HTR-8/SVneo (cell line): ENCODE data around the gene SLC39A3.
"Not testable (repeated sequence)": the region's sequence is repeated elsewhere in the genome, so short reads cannot be mapped to it uniquely, and the experiment has no call there.

ENCODE experiments used
- DNase-seq: peaks from one replicate; pipeline ENCODE4 v3.0.0; 2011; ENCODE audit warnings: low spot score, mixed read lengths; ENCODE audit not compliant: insufficient read length
- FAIRE-seq: peaks from 2 replicates; lab custom pipeline; 2011; peaks lifted over from hg19 to GRCh38; lab: Jason Lieb, UNC

Gene SLC39A3

GRCh38 chr19:2726160-2726855 is 13.5 kb downstream of the SLC39A3 start:
- no peak for FAIRE-seq
- DNase-seq: no peak

- DNase-seq: no peak
- no peak for FAIRE-seq
Observed at GRCh38 chr19:2724148-2724557, 15.7 kb downstream of the SLC39A3 start.

- FAIRE-seq (no peak), DNase-seq (no peak)
Observed at GRCh38 chr19:2723747-2724146, 16.1 kb downstream of the SLC39A3 start.

- FAIRE-seq (no peak), DNase-seq (no peak)
Observed at GRCh38 chr19:2723345-2723715, 16.5 kb downstream of the SLC39A3 start.

GRCh38 chr19:2722541-2723344 is 17.1 kb downstream of the SLC39A3 start:
- peak; percentile 77 for DNase-seq
- peak; percentile 94 for FAIRE-seq

GRCh38 chr19:2721570-2722540 is 18.0 kb downstream of the SLC39A3 start:
- FAIRE-seq: no peak
- no peak for DNase-seq

- no peak for FAIRE-seq
- DNase-seq: no peak
Observed at GRCh38 chr19:2720777-2721569, 18.8 kb downstream of the SLC39A3 start, which contains the start of gene DIRAS1. Gene DIRAS1, minus strand, starts transcription at chr19:2721372. Its CDS starts 3,566 bp downstream, at chr19:2717806.

- DNase-seq: no peak
Observed at GRCh38 chr19:2719920-2720776, 19.7 kb downstream of the SLC39A3 start.

GRCh38 chr19:2719232-2719735 is 20.5 kb downstream of the SLC39A3 start:
- FAIRE-seq (no peak), DNase-seq (no peak)

More at GRCh38 chr19:2719920-2720776, 19.7 kb downstream of the SLC39A3 start:
- no peak for FAIRE-seq

- FAIRE-seq (no peak), DNase-seq (no peak)
Observed at GRCh38 chr19:2717638-2718541, 21.9 kb downstream of the SLC39A3 start.

GRCh38 chr19:2716722-2717637 is 22.8 kb downstream of the SLC39A3 start:
- DNase-seq (no peak), FAIRE-seq (no peak)

GRCh38 chr19:2716275-2716650 is 23.6 kb downstream of the SLC39A3 start:
- DNase-seq: no peak
- FAIRE-seq: no peak

GRCh38 chr19:2715470-2716274 is 24.1 kb downstream of the SLC39A3 start:
- no peak for FAIRE-seq
- DNase-seq: no peak

- no peak for DNase-seq
- no peak for FAIRE-seq
Observed at GRCh38 chr19:2714531-2715269, 25.1 kb downstream of the SLC39A3 start.

GRCh38 chr19:2714102-2714501 is 25.7 kb downstream of the SLC39A3 start:
- FAIRE-seq, DNase-seq: not testable (repeated sequence)
